NCI-H1048 (cell line): ENCODE data around the gene NSUN2.

Source experiments
- DNase-seq: peaks from one replicate; lab custom pipeline; 2025; lab: John Stamatoyannopoulos, UW

Gene NSUN2

GRCh38 chr5:6644794-6645241 is 12.0 kb upstream of the NSUN2 start:
- no peak for DNase-seq

DNA sequence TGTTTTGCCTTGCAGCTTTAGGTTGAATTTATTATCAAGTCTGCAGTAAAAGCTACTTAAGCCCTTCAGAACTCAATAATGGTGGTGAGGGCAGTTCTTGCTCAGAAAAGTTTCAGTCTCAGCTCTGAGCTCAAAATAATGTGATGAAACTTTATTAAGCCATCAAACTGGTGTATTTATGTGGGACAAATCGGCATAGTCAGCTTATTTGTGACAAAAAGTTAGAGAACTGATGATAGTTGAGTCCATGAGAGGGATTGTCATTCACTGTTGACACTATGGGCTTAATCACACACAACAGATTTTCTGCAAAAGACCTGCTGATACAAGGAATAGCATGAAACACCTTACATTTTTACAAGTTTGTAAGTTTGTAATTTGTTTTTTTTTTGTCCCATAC is 9.8 kb upstream of the NSUN2 start:
- DNase-seq, result no peak

DNA sequence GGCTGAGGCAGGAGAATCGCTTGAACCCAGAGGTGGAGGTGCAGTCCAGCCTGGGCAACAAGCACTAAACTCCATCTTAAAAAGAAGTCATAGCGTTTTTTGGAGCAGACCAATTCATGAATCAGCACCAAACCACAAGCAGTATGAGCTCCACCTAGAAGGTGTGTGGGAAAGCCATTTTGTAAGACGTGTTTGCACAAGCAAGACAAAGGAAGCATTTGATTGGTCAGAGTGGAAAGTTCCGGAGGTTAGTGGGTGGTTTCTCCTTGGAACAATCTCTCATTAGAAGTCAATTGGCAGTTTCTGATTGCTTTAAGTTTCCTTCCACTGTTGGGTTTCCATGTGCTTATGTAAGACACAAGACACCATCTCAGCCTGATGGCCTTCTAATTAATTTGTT is 5.4 kb upstream of the NSUN2 start:
- DNase-seq, result no peak

DNA sequence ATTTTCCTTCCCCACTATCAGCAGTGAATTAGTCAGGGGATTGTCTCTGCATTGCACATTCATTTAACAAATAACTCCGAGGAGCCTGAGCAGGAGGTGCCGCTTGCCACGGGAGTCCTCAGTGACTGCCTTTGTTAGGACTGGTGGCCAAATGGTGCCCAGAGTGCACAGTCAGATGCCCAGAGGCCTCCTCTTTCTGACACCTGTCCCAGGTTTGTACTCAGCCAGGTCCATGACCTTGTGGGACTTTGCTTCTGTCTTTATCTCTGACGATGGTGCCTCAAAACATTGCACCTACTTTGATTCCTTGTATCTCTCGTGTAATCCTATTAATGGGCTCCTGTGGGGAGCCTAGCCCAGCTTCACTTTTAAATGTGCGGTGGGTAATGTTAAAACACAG is 4.7 kb upstream of the NSUN2 start:
- no peak for DNase-seq

- no peak for DNase-seq
These were observed 4.2 kb upstream of the NSUN2 start for GRCh38 chr5:6637022-6637421.

DNA sequence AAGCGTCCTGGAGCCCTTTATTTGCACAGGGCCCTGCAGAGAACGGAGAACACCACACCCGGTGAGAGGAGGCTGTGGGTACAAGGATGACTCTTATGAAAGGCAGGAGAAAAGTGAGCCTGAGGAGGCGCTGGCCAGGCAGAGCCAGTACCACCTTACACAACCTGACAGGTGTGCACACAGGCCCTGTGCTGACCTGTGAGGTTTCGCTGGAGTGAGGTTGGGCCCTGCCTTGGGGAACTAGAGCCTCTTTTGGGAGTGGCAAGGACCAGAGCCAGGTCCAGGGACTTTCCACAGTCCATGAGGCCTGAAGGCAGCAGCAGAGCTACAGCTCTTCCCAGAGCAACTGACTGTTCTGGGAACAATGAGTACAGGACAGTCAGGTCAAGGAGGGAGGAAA is 3.4 kb upstream of the NSUN2 start:
- DNase-seq, result no peak

GRCh38 chr5:6634788-6635430 is 2.1 kb upstream of the NSUN2 start:
- DNase-seq, result no peak

DNA sequence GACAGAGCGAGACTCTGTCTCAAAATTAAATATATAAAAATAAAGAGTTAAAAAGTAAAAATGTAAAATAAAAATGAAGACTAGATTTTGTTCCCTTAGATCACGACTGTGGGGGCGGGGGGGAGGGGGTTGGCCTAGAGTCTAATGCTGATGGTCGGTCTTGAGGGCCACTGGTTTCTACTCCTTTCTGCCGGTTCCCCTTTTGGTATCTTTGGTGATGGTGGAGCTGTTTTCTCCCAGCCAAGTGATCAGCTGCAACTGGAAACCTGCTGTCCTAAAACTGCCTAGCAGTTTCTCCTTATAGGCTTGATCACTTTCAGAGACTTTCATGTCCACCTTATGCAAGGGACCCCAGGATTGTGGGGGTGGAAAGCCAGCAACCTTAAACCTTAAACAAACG is 1.5 kb upstream of the NSUN2 start:
- no peak for DNase-seq

GRCh38 chr5:6633469-6634245 is 813 bp upstream of the NSUN2 start:
- no peak for DNase-seq

GRCh38 chr5:6632324-6632887 is 438 bp downstream of the NSUN2 start:
- no peak for DNase-seq

DNA sequence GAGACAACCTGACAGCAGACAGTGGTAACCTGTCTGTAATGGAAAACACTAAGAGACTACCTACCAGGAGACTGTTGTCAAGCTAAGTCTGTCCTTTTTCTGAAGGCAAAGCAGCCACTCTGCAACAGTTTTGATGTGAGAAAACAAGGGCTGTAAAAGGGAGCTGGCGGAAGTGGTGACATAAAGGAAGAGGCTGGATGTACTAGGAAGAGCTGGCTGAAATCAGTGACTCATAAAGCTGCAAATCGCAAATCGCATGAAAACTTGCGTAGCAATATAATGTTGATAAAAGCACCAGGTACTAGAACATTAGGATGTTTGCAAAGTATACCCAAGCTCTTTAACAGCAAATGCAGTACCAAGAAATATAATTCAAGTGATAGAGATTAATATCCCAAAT is 1.4 kb downstream of the NSUN2 start:
- no peak for DNase-seq

DNA sequence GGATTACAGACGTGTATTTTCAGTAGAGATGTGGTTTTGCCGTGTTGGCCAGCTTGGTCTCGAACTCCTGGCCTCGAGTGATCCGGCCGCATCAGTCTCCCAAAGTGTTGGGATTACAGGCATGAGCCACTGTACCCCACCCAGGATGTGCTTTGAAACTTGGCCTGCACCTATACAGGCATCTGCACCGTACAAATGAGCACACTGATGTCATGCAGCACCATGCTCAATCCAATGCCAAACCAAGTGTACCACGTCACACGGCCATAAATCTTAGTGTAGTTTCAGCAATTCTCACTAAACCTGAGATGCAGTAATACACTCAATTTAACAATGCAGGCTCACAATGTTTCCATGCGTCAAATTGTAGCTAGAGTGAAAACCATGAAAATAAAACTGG is 6.3 kb downstream of the NSUN2 start:
- DNase-seq, result no peak

DNA sequence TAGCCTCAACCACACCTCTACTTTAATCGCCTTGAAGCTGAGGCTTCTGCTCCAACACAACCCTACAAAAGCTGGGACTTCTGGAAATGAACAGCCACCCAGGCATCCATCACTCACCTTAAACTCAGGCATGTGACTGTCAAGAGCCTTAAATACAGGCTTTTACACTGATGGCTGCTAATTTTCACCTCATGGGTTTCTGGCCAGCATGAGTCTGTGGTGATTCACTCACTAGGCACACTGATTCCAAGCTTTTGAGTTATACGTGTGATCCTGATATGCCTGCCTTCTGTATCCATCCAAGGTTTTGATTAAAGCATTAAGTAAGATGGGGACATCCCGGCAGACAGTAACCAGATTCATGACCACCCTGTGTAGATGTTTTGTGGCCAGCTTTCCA is 8.9 kb downstream of the NSUN2 start:
- DNase-seq, result no peak

GRCh38 chr5:6623228-6623627 is 9.6 kb downstream of the NSUN2 start:
- no peak for DNase-seq

DNA sequence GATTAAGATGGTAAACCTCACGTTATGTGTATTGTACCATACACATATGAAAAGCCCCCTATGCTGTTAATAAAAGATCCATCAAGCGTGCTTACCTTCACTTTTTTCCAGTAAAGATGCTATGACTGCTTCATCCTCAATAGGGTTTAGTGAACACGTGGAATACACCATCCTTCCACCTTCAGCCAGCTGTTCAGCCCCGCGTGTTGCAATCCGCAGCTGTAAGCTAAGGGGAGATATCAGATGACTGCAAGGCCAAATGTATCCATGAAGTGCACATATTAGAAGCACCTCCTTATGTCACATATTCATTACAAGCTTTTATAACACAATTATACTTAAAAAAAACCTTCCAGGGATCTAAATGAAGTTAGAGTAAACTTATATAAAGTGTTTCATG is 16.2 kb downstream of the NSUN2 start:
- no peak for DNase-seq

DNA sequence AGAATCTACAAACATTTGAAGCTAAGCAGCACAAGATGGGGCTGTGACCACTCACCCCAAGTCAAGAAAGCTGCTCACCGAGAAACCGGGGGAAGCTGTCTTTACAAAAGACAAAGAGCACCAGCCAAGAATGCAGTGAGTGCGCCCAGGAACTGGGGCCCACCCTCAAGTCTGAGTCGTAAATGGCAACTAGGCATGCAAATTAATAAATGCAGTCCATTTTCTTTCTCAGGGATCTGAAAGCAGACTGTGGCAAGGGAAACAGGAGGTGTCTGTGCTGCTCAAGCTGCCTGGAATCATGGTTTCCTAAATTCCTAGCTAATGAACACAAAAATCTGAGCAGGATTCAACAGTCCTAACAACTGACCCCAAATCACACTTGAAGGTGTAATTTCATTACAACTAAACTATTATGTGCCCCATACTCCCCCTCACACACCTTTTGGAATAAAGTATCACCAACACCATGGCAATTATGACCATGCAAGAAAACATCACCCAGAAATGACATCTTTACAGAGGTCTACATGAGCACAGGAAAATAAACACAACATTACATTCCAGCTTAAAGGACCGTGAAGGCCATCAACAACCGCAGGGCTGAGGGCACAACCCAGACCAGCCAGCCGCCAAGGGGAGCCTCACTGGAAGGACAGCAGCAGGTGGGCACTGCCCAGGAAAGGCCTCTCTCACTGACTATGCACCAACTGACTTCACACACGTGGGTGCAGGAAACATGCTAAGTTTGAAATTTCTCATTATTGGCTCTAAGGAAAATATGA is 17.6 kb downstream of the NSUN2 start:
- no peak for DNase-seq

DNA sequence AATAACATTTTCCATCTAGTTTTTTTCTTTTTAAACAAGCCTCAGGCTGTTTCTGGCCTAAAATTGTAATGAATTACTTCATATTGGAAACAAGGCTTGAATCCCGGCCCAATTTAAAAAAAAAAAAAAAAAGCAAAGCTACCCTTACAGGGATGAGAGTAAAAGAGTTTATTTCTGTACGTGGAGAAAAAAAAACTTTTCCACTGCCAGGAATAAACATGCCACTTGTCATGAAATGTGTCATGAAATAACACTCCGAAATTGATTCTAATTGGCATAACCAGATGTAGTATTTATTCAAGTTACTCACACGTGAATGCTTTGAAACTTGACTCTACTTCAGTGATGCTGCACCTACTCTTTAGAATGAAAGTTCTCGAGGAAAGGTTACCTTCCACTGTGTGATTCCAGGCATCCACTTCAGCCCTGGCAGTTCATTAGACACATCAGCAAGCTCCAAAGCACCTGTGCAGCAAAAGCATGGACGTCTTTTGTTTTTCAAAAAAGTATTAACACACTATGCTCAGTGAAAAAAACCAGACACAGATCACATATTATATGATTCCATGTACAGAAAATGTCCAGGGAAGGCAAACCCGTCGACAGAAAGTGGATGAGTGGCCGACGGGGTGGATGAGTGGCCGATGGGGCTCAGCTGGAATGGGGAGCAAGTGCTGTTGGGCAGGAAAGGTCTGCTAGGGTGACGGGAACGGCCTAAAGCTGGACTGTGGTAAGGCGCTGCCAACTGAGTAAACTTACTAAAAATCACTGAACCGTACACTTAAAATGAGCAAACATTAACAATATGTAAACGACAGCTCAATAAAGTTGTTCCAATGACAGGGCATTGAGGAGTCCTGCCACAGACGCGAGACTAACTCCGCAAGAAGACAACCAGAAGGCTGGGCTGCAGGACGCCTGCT is 21.2 kb downstream of the NSUN2 start:
- no peak for DNase-seq

DNA sequence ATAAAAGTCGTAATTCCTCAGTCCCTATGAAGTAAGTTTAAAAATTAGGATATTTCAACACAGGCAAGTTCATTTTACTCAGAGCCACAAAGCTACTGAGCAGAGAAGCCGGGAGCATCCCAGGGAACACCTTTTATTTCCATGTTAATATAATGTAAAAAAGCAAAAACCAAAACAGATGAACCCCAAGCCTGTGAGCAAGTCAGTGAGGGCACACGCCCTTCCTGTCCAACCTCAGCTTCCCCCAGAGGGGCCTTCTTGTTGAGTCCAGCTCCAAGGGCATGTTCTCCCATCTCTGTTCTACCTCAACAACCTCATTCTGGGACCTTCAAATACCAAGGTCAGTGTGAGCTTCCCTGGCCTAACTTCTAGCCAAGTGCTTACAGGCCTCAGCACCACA is 24.8 kb downstream of the NSUN2 start:
- DNase-seq, result no peak

DNA sequence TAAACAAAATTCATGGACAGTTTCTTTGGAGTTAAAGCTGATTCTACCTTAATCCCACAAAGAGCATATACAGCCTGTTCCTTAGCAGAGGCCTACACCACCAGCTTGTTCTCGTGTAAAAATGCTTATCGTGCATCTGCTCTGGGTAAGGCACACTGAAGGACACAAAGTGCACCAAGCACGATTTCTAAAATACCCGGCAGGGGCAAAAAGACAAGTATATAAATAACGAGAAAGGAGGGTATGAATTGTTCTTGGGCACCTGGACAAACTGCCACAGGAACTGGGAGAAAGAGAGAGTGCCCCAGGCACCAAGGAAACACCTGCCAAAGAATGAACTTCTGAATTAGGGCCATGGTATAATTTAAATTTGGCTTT is 25.3 kb downstream of the NSUN2 start:
- DNase-seq, result no peak

GRCh38 chr5:6606884-6607558 is 25.8 kb downstream of the NSUN2 start:
- no peak for DNase-seq

- DNase-seq, result no peak
These were observed 27.9 kb downstream of the NSUN2 start for GRCh38 chr5:6604946-6605345.
